Mucosa of stomach (tissue), 1 donor: ENCODE measurements around the gene KHDRBS1.
"Not testable (repeated sequence)": the region's sequence is repeated elsewhere in the genome, so short reads cannot be mapped to it uniquely, and the experiment has no call there.

ENCODE experiments used
- H3K27me3 ChIP-seq: one replicate; pipeline ENCODE4 v1.7.0; 2013; ENCODE audit warnings: mild to moderate bottlenecking, low read length; ENCODE audit not compliant: control insufficient read depth, insufficient read depth
- H3K36me3 ChIP-seq: one replicate; pipeline ENCODE4 v1.7.0; 2013; ENCODE audit warnings: low read length; ENCODE audit not compliant: control insufficient read depth, insufficient read depth
- H3K4me1 ChIP-seq: one replicate; pipeline ENCODE4 v1.7.0; 2013; ENCODE audit warnings: mild to moderate bottlenecking, low read length; ENCODE audit not compliant: control insufficient read depth, insufficient read depth
- H3K4me3 ChIP-seq: one replicate; pipeline ENCODE4 v1.7.0; 2013; ENCODE audit warnings: low read length
- H3K9ac ChIP-seq: one replicate; pipeline ENCODE4 v1.7.0; 2013; ENCODE audit warnings: mild to moderate bottlenecking, low read length, moderate library complexity
- H3K9me3 ChIP-seq: one replicate; pipeline ENCODE4 v1.7.0; 2013; ENCODE audit warnings: mild to moderate bottlenecking, low read length, moderate library complexity; ENCODE audit not compliant: control insufficient read depth
- donor health status: Pancreatic carcinoma.

The KHDRBS1 gene

GRCh38 chr1:32021574-32022018, 7.9 kb downstream of the KHDRBS1 start:
- H3K9me3 ChIP-seq, H3K4me3 ChIP-seq, H3K9ac ChIP-seq, H3K27me3 ChIP-seq, H3K4me1 ChIP-seq, H3K36me3 ChIP-seq: not testable (repeated sequence)

- no peak overlapping the region for H3K9ac ChIP-seq
- no peak overlapping the region for H3K4me3 ChIP-seq
- H3K27me3 ChIP-seq: no peaks in the 10 kb centered on the region
- no peaks in the 10 kb centered on the region for H3K9me3 ChIP-seq
- H3K4me1 ChIP-seq: peaks cover 8% of the 10 kb centered on the region
- no peaks in the 10 kb centered on the region for H3K36me3 ChIP-seq
Observed at GRCh38 chr1:32023351-32023750, 9.7 kb downstream of the KHDRBS1 start.

- Histone ChIP-seq H3K36me3 (no peaks in the 10 kb centered on the region), H3K4me1 (no peaks in the 10 kb centered on the region), H3K27me3 (no peaks in the 10 kb centered on the region), H3K9me3 (no peaks in the 10 kb centered on the region), H3K9ac (no peak overlapping the region), H3K4me3 (no peak overlapping the region)
Observed at GRCh38 chr1:32025515-32025914, 11.8 kb downstream of the KHDRBS1 start.

- no peaks in the 10 kb centered on the region for H3K9me3 ChIP-seq
- peaks cover 12% of the 10 kb centered on the region for H3K4me1 ChIP-seq
- H3K27me3 ChIP-seq: no peaks in the 10 kb centered on the region
- no peak overlapping the region for H3K9ac ChIP-seq
- H3K36me3 ChIP-seq: peaks cover 6% of the 10 kb centered on the region
- H3K4me3 ChIP-seq: no peak overlapping the region
Observed at GRCh38 chr1:32028746-32029145, 15.1 kb downstream of the KHDRBS1 start.

GRCh38 chr1:32031578-32032274, 18.1 kb downstream of the KHDRBS1 start:
- H3K9me3 ChIP-seq: no peaks in the 10 kb centered on the region
- H3K9ac ChIP-seq: no peak overlapping the region
- peaks cover 12% of the 10 kb centered on the region for H3K4me1 ChIP-seq
- H3K27me3 ChIP-seq: no peaks in the 10 kb centered on the region
- H3K4me3 ChIP-seq: no peak overlapping the region
- peaks cover 10% of the 10 kb centered on the region for H3K36me3 ChIP-seq

- H3K4me3 ChIP-seq: no peak overlapping the region
- peaks cover 12% of the 10 kb centered on the region for H3K4me1 ChIP-seq
- no peaks in the 10 kb centered on the region for H3K27me3 ChIP-seq
- H3K36me3 ChIP-seq: peaks cover 13% of the 10 kb centered on the region
- no peaks in the 10 kb centered on the region for H3K9me3 ChIP-seq
- H3K9ac ChIP-seq: no peak overlapping the region
Observed at GRCh38 chr1:32032275-32032615, 18.6 kb downstream of the KHDRBS1 start.

- no peaks in the 10 kb centered on the region for H3K9me3 ChIP-seq
- no peaks in the 10 kb centered on the region for H3K27me3 ChIP-seq
- no peak overlapping the region for H3K4me3 ChIP-seq
- H3K9ac ChIP-seq: no peak overlapping the region
- H3K36me3 ChIP-seq: peaks cover 29% of the 10 kb centered on the region
- H3K4me1 ChIP-seq: peaks cover 12% of the 10 kb centered on the region
Observed at GRCh38 chr1:32035119-32035518, 21.5 kb downstream of the KHDRBS1 start.

GRCh38 chr1:32040711-32041110, 27.0 kb downstream of the KHDRBS1 start:
- no peaks in the 10 kb centered on the region for H3K27me3 ChIP-seq
- H3K4me1 ChIP-seq: no peaks in the 10 kb centered on the region
- no peak overlapping the region for H3K9ac ChIP-seq
- H3K9me3 ChIP-seq: no peaks in the 10 kb centered on the region
- H3K36me3 ChIP-seq: peaks cover 28% of the 10 kb centered on the region
- no peak overlapping the region for H3K4me3 ChIP-seq

- H3K36me3 ChIP-seq: peaks cover 26% of the 10 kb centered on the region
Observed at GRCh38 chr1:32042330-32042729, 28.7 kb downstream of the KHDRBS1 start.

GRCh38 chr1:32044234-32044633, 30.6 kb downstream of the KHDRBS1 start:
- no peaks in the 10 kb centered on the region for H3K4me1 ChIP-seq
- no peaks in the 10 kb centered on the region for H3K9me3 ChIP-seq
- H3K4me3 ChIP-seq: no peak overlapping the region
- H3K27me3 ChIP-seq: no peaks in the 10 kb centered on the region
- no peak overlapping the region for H3K9ac ChIP-seq
- H3K36me3 ChIP-seq: peaks cover 17% of the 10 kb centered on the region

More at GRCh38 chr1:32042330-32042729, 28.7 kb downstream of the KHDRBS1 start:
- no peaks in the 10 kb centered on the region for H3K4me1 ChIP-seq
- H3K9me3 ChIP-seq: no peaks in the 10 kb centered on the region
- H3K27me3 ChIP-seq: no peaks in the 10 kb centered on the region
- H3K4me3 ChIP-seq: no peak overlapping the region
- no peak overlapping the region for H3K9ac ChIP-seq

GRCh38 chr1:32045772-32046171, 32.1 kb downstream of the KHDRBS1 start:
- Histone ChIP-seq H3K36me3 (peaks cover 5% of the 10 kb centered on the region), H3K27me3 (no peaks in the 10 kb centered on the region), H3K4me3 (no peak overlapping the region), H3K9me3 (no peaks in the 10 kb centered on the region), H3K4me1 (no peaks in the 10 kb centered on the region), H3K9ac (no peak overlapping the region)

GRCh38 chr1:32047701-32048100, 34.0 kb downstream of the KHDRBS1 start:
- H3K4me3 ChIP-seq: no peak overlapping the region
- H3K9me3 ChIP-seq: no peaks in the 10 kb centered on the region
- H3K36me3 ChIP-seq: peaks cover 5% of the 10 kb centered on the region
- H3K9ac ChIP-seq: no peak overlapping the region
- no peaks in the 10 kb centered on the region for H3K27me3 ChIP-seq
- no peaks in the 10 kb centered on the region for H3K4me1 ChIP-seq

- no peak overlapping the region for H3K4me3 ChIP-seq
- H3K9ac ChIP-seq: no peak overlapping the region
- H3K4me1 ChIP-seq: no peaks in the 10 kb centered on the region
- peaks cover 5% of the 10 kb centered on the region for H3K36me3 ChIP-seq
- H3K27me3 ChIP-seq: no peaks in the 10 kb centered on the region
- H3K9me3 ChIP-seq: no peaks in the 10 kb centered on the region
Observed at GRCh38 chr1:32048440-32048839, 34.8 kb downstream of the KHDRBS1 start.
